Fibroblast of lung (primary cell): Measurements from ENCODE around the gene RPLP2. TPM values are rescaled to one million over a fixed set of nuclear protein-coding genes. Genes with fewer than 3 reads are reported as not detected.
A peak's percentile ranks its signal among the peaks of the same experiment; 100 is the strongest.

Experiments
- DNase-seq, 2 donors: peaks; one replicate each; pipeline versions ENCODE4 v3.0.0 to v3.0.0-alpha.2; 2010; ENCODE audit warnings: low read depth in 2 of 2
- H2AFZ ChIP-seq: 2 replicates; pipeline ENCODE4 v1.5.1; 2012; ENCODE audit warnings: low read length, control low read depth, inconsistent platforms
- H3K27ac ChIP-seq: 2 replicates; pipeline ENCODE4 v1.5.1; 2011; ENCODE audit warnings: low read length, control low read depth; ENCODE audit not compliant: insufficient read depth
- H3K27me3 ChIP-seq: 2 replicates; pipeline ENCODE4 v1.5.1; 2011; ENCODE audit warnings: mild to moderate bottlenecking, low read length; ENCODE audit not compliant: control insufficient read depth, insufficient read depth
- H3K36me3 ChIP-seq: 2 replicates; pipeline ENCODE4 v1.5.1; 2011; ENCODE audit warnings: low read length; ENCODE audit not compliant: control insufficient read depth, insufficient read depth
- H3K4me1 ChIP-seq: 2 replicates; pipeline ENCODE4 v1.5.1; 2011; ENCODE audit warnings: low read length; ENCODE audit not compliant: control insufficient read depth, insufficient read depth; ENCODE audit errors: extremely low read depth
- H3K4me2 ChIP-seq: 2 replicates; pipeline ENCODE4 v1.5.1; 2011; ENCODE audit warnings: low read length, control low read depth; ENCODE audit not compliant: insufficient read depth; ENCODE audit errors: extremely low read depth
- H3K4me3 ChIP-seq, 4 experiments: fragments of 200-600 bp in 1 of 4; sonication (generic) in 1 of 4; replicated peaks in 1 of 4; 2 replicates each; pipeline ENCODE4 v1.5.1; 2011 to 2016; ENCODE audit warnings: low read length in 4 of 4, low read depth in 3 of 4, mild to moderate bottlenecking in 3 of 4, control low read depth in 2 of 4, inconsistent platforms in 1 of 4, mixed read lengths in 1 of 4; ENCODE audit not compliant: insufficient read depth in 1 of 4; ENCODE audit errors: control extremely low read depth in 1 of 4
- H3K79me2 ChIP-seq: 2 replicates; pipeline ENCODE4 v1.5.1; 2012; ENCODE audit warnings: mild to moderate bottlenecking, low read length, inconsistent platforms; ENCODE audit not compliant: control insufficient read depth, insufficient read depth
- H3K9ac ChIP-seq: 2 replicates; pipeline ENCODE4 v1.5.1; 2011; ENCODE audit warnings: mild to moderate bottlenecking, low read length, control low read depth; ENCODE audit not compliant: insufficient read depth
- H3K9me3 ChIP-seq: 2 replicates; pipeline ENCODE4 v1.5.1; 2012; ENCODE audit warnings: low read depth, low read length; ENCODE audit not compliant: control insufficient read depth, insufficient read depth
- H4K20me1 ChIP-seq: 2 replicates; pipeline ENCODE4 v1.5.1; 2011; ENCODE audit warnings: low read length; ENCODE audit not compliant: control insufficient read depth, insufficient read depth; ENCODE audit errors: extremely low read depth
- EZH2 ChIP-seq: IDR thresholded peaks from 2 replicates; pipeline ENCODE4 v1.5.1; 2012; ENCODE audit warnings: low read length, control low read depth, mild to moderate bottlenecking; ENCODE audit errors: missing control alignments
- polyA plus RNA-seq, 2 donors: library from polyadenylated mRNA; depleted of rRNA in 1 of 2; stranded (reverse) in 1 of 2; unstranded in 1 of 2; fragments of >200 nt; gene quantifications; 2 replicates each; pipeline ENCODE4 v1.2.1, GENCODE V29; 2011 to 2012; ENCODE audit warnings: missing spikeins in 1 of 2
- total RNA-seq: library from RNA; depleted of rRNA; stranded (reverse); fragments of >200 nt; gene quantifications from 2 replicates; pipeline ENCODE4 v1.2.1, GENCODE V29; 2014
- TF ChIP-seq, protein P1 (sequence below), 2 donors: IDR thresholded peaks in 1 of 2; conservative IDR thresholded peaks in 1 of 2; 1 replicate in 1 of 2; 2 replicates in 1 of 2; pipeline ENCODE4 v1.5.1; 2011 to 2012; ENCODE audit warnings: low read length in 2 of 2, control low read depth in 1 of 2, inconsistent platforms in 1 of 2, low read depth in 1 of 2, mild to moderate bottlenecking in 1 of 2

Gene RPLP2
- total and polyA plus RNA-seq, 2 donors (not counting 1 experiment from before 2014, with no cell fraction given) = 294 to 741 TPM

- Histone ChIP-seq H2AFZ (no peak overlapping the region), H4K20me1 (no peaks in the 10 kb centered on the region), H3K4me1 (peaks cover 18% of the 10 kb centered on the region), H3K36me3 (peaks cover 8% of the 10 kb centered on the region), H3K27ac (no peak overlapping the region), H3K79me2 (peaks cover 24% of the 10 kb centered on the region), H3K9me3 (no peaks in the 10 kb centered on the region), H3K4me2 (no peak overlapping the region), H3K4me3 (no peak overlapping the region), H3K27me3 (no peaks in the 10 kb centered on the region), H3K9ac (no peak overlapping the region)
- TF ChIP-seq, protein P1, sequence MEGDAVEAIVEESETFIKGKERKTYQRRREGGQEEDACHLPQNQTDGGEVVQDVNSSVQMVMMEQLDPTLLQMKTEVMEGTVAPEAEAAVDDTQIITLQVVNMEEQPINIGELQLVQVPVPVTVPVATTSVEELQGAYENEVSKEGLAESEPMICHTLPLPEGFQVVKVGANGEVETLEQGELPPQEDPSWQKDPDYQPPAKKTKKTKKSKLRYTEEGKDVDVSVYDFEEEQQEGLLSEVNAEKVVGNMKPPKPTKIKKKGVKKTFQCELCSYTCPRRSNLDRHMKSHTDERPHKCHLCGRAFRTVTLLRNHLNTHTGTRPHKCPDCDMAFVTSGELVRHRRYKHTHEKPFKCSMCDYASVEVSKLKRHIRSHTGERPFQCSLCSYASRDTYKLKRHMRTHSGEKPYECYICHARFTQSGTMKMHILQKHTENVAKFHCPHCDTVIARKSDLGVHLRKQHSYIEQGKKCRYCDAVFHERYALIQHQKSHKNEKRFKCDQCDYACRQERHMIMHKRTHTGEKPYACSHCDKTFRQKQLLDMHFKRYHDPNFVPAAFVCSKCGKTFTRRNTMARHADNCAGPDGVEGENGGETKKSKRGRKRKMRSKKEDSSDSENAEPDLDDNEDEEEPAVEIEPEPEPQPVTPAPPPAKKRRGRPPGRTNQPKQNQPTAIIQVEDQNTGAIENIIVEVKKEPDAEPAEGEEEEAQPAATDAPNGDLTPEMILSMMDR (conservative IDR thresholded peaks at IDR 0.05 in 1 of 2, IDR thresholded peaks at IDR 0.05 in 1 of 2; ENCODE audit: low read depth in 1 of 2, low read length in 2 of 2) = no peak
- TF ChIP-seq EZH2 = no peak
- no peak for DNase-seq
Observed at GRCh38 chr11:856397-856796, 46.6 kb downstream of the RPLP2 start.

- Histone ChIP-seq H4K20me1 (no peaks in the 10 kb centered on the region), H3K4me3 (no peak overlapping the region), H3K27ac (no peak overlapping the region), H3K36me3 (peaks cover 18% of the 10 kb centered on the region), H3K79me2 (peaks cover 18% of the 10 kb centered on the region), H3K4me2 (no peak overlapping the region), H3K27me3 (no peaks in the 10 kb centered on the region), H3K9ac (no peak overlapping the region), H3K9me3 (no peaks in the 10 kb centered on the region), H2AFZ (no peak overlapping the region), H3K4me1 (peaks cover 18% of the 10 kb centered on the region)
- TF ChIP-seq EZH2 = no peak
- TF ChIP-seq, protein P1 (conservative IDR thresholded peaks at IDR 0.05 in 1 of 2, IDR thresholded peaks at IDR 0.05 in 1 of 2; ENCODE audit: low read depth in 1 of 2, low read length in 2 of 2) = no peak
- no peak for DNase-seq
Observed at GRCh38 chr11:858053-858761, 48.4 kb downstream of the RPLP2 start.

DNA sequence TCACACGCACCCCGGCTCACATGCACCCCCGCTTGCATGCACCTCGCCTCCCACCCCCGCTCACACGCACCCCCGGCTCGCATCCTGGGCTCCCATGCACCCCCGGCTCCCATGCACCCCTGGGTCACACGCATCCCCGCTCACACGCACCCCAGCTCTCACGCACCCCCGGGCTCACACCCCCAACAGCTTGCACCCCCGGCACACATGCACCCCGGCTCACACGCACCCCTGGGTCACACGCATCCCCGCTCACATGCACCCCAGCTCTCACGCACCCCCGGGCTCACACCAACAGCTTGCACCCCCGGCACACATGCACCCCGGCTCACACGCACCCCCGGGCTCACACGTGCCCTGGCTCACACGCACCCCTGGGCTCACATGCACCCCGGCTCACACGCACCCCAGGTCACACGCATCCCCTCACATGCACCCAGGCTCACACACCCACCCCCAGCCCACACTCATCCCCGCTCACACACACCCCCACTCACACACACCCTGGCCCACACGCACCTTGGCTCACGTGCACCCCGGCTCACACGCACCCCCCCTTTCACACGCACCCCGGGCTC lies 49.1 kb downstream of the RPLP2 start:
- no peak for DNase-seq
- H3K27ac ChIP-seq = peak overlapping the region; percentile 23
- peaks cover 18% of the 10 kb centered on the region for H3K4me1 ChIP-seq
- H3K27me3 ChIP-seq = no peaks in the 10 kb centered on the region
- TF ChIP-seq, protein P1 (conservative IDR thresholded peaks at IDR 0.05 in 1 of 2, IDR thresholded peaks at IDR 0.05 in 1 of 2; ENCODE audit: low read depth in 1 of 2, low read length in 2 of 2) = no peak
- no peak for TF ChIP-seq EZH2
- no peak overlapping the region for H2AFZ ChIP-seq
- H3K36me3 ChIP-seq = peaks cover 21% of the 10 kb centered on the region
- H3K9me3 ChIP-seq = no peaks in the 10 kb centered on the region
- H4K20me1 ChIP-seq = no peaks in the 10 kb centered on the region
- peak overlapping the region in 1 of 4 experiments; percentile 42 for H3K4me3 ChIP-seq
- H3K79me2 ChIP-seq = peaks cover 18% of the 10 kb centered on the region
- H3K4me2 ChIP-seq = peak overlapping the region; percentile 23
- H3K9ac ChIP-seq = peak overlapping the region; percentile 4
